Fibroblast of skin of left biceps (primary cell): ENCODE results near the gene CTSC.
"Not testable (repeated sequence)": the region's sequence is repeated elsewhere in the genome, so short reads cannot be mapped to it uniquely, and the experiment has no call there.

Source experiments
- DNase-seq, 2 experiments: peaks; one replicate each; pipeline ENCODE4 v3.0.0-alpha.2; 2013; ENCODE audit warnings: low read depth in 2 of 2

The CTSC gene

DNA sequence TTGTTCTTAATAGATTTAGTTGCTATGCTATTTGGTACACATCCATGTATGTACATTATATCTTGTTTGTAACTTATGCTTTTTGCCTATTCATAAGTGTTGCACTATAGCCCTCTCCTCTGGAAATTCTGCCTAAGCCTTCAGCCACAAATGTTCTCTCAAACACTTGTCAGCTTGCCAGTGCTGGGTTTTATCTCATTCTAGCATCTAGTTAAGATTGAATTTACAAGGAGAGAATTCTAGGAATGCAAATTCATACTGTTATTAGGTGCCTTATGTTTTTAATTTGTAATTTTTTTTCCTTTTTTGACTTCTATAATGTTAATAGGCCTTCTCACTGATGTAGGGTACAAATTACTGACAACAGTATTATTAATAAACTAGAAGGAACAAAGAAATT lies 14.6 kb upstream of the CTSC start:
- DNase-seq: peak; percentile 81 to 84

GRCh38 chr11:88348870-88349269 lies 11.3 kb upstream of the CTSC start:
- no peak for DNase-seq

DNA sequence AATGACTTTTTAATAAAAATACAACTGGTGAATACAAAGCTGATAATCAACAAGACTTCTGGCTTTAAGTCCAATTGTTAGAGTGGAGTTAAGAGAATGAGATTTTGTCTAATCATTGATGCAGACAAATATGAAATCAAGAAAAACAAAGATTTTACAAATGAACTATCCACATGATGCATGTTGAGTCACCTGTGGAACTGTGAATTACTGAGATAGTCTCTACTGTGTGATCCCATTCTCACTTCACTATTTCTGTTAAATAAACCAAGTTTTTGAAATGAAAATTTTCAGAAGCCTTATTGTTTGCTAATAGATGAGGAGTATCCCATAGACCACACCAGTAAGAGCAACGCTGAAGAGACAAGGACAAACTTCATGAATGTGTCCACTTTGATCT lies 8.4 kb upstream of the CTSC start:
- no peak for DNase-seq

DNA sequence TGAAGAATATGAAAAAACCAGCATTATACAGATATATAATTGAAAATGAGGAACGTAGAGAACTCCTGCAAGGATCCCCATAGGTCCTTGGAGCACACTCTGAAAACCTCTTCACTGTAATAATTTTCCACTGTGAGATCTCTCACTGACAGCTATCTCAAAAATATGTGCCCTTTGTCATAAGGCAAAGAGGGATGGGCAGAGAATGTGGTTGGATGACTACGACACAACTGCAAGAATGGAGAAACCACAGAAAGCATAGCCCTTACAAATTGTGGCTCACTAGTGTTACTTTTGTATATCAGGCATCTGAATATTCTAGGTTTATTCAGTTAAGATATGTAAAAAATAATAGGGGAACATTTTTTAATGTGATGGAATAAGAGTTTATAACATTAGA lies 7.9 kb upstream of the CTSC start:
- DNase-seq: no peak

- DNase-seq: no peak
Observed at GRCh38 chr11:88344869-88345268, 7.3 kb upstream of the CTSC start.

DNA sequence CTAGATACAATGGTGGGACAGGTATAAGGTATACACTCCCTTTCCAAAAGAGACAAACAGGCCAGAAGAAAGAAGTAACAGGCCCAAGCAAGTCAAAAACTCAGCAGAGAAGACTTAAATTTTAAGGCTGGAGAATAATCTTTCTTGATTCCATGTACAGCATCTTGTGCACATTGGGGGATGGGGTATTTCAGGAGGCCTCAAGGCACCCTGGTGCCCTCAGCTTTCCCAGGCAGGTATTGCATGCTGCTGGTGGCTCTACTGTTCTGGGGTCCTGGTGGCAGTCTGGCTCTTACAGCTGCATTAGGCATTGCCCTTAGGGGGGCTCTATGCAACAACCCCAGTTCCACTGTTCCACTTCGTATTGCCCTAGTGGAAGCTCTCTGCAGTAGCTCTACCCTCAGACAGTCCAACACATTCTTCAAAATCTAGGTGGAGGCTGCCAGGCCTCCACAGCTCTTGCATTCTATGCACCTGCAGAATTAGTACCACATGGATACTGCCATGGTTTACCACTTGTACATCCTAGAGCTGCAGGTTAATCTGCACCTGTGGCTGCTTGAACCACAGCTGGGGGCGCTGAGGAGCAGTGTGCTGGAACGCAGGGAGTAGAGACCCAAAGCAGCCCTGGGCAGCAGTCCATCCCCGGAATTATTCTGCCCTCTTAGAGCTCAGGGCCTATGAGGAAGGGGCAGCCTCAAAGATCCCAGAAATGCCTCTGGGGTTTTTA lies 4.2 kb upstream of the CTSC start:
- no peak for DNase-seq

DNA sequence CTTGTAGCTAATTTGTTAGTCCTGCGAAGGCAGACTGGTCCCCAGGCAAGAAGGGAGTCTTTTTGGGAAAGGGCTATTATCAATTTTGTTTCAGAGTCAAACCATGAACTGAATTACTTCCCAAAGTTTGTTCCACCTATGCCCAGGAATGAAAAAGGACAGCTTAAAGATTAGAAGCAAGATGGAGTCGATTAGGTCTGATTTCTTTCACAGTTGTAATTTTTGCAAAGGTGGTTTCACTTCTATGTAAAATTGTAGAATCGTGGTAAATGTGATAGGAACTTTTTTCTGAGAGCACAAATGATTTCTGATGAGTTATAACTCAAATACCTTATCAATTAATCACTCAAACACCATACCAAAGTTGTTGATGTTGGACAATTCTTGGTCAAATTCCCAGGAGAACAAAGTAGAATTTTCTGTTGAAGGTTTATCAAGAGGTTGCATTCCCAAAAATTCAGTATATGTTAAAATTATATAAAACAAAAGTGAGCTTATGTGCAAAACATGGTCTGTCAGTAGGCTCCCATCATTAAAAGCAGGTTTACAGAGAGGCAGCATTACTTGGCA lies 2.9 kb upstream of the CTSC start:
- DNase-seq: peak in 1 of 2 experiments; percentile 43

DNA sequence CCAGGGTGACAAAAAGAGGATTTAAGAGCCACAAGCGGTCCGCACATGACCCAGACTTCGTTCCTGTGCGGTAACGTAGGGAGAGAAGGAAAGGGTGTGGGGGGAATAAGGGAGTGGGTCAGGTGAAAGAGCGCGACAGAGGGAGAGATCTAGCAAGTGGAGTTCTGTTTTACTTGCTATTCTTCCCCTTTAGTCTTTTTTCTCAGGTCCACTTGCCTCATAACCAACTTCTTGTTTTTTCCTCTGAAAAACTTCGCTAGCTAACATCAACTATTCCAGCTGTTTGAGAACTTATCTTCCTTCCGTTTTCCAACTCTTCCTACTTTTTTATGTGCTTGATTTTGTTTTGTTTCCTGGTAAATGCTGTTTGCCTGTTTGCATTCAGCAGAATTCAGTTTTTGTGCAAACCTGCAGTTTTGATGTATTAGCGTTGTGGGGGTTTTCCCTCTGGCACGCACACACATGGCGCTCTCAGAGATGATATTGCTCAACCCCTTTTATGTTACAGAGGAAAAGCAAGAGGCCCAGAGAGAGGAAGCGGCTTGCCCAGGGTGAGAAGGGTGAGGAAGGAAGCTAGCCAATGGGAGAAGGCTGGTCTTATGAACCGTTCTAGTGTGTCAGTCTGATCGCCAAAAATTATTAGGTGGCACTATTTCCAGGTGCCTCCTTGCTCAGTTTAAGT lies 592 bp upstream of the CTSC start:
- DNase-seq: peak in 1 of 2 experiments; percentile 36

DNA sequence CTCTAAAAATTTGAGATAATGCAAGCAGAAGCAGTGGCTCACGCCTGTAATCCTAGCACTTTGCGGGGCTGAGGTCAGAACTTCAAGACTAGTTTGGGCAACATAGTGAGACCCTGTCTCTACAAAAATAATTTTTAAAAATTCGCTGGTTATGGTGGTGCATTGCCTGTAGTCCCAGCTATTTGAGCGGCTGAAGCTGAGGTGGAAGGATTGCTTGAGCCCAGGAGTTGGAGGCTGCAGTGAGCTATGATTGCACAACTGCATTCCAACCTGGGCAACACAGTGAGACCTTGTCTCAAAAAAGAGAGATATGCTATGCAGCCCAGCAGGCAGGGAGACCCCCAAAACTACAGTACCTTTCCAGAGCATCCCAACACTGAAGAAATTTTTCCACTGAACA lies 2.3 kb downstream of the CTSC start:
- no peak for DNase-seq

DNA sequence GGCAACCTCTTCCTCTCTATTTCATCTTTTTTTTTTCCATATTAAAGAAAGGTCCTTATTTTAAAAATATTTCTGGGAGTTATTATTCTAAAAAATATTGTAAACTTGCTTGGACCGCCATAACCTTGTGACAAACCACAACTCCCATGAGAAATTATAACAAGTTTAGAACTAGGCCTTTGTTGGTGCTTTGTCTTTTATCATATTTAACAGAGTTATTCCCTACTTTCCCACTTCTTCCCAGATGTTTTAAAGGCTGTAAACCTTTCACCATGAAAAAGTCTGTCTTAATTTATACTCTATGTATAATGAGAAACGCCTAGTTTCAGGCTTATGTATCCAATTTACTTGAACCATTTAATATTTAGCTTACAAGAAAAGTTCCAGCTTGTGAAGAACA lies 3.7 kb downstream of the CTSC start:
- DNase-seq: no peak

DNA sequence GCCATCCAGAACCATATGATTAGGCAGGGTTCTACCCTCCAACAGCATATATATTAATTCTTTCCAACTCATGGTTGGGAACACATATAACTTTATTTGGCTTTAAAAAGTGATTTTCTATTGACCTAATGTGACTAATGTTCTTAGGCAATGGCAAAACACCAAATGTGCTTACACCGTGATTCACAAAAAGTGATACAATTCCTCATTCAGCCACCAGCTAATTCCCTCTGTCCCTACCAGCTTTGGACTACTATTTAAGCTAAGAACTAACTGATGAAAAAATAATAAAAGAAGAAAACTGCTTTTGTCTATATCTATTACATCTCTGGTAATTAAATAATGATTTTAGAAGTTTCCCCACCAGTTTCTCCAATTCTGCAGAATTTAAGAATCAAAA lies 4.7 kb downstream of the CTSC start:
- DNase-seq: no peak

DNA sequence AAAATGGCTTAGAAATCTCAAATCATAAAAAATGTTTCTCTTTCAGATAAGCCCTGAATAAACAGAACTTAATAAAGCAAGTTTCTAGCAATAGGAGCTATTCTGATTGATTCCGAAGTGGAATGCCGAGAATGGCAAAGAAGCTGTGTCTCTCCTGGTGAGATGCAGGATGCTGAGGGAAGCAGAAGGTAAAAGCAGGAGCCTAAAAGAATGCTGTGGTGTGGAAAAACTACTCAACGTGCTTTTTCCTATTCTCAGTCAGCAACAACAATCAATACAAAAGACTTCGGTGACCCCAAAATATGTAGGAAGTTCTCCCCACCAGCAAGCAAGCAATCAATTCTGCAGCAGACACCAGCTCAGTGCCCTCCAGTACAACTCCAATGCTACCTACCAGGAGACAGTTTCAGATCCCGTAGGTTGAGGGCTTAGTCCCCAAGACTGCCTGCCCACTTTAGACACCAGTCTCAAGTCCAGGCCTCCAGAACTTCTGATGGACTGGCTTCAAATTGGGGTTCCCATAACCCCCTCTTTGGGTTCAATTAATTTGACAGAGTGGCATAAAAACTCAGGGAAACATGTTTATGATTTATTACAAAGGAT lies 6.6 kb downstream of the CTSC start:
- DNase-seq: no peak

- DNase-seq: no peak
Observed at GRCh38 chr11:88329563-88330250, 7.8 kb downstream of the CTSC start.

DNA sequence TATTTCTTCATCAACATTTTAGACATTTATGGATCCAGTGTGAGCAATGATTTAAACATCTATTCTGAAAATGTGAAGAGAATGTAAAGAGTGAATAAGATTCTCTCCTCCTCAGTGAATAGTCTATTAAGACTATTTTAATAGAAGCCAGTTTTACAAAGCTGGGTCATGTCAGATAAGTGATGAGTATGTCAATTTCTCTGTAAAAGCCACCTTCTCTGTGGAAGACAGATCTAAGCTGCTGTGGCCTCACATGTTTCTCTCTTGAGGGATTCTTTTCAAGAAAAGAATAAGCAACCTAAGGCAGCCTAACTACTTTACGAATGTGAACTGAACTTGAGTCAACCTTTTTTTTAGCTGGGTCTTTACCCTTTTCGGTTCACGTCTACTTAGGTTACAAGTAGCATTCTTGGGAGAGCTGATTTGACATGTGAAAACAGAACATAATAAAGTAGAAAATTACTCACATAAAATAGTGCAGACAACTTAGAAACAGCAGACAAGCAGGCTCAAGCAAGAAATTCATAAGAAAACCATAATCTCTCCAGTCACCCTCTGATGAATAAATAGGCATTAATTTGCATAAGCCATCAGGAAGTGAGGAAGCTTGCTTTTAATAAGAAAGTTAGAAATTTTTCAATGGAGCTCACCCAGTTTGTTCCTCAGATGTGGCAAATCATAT lies 9.9 kb downstream of the CTSC start:
- no peak for DNase-seq

- DNase-seq: no peak
Observed at GRCh38 chr11:88327061-88327460, 10.5 kb downstream of the CTSC start.

- no peak for DNase-seq
Observed at GRCh38 chr11:88326099-88326498, 11.4 kb downstream of the CTSC start.

GRCh38 chr11:88324562-88325345 lies 12.8 kb downstream of the CTSC start:
- no peak for DNase-seq

GRCh38 chr11:88322881-88323280 lies 14.7 kb downstream of the CTSC start:
- not testable (repeated sequence) for DNase-seq

DNA sequence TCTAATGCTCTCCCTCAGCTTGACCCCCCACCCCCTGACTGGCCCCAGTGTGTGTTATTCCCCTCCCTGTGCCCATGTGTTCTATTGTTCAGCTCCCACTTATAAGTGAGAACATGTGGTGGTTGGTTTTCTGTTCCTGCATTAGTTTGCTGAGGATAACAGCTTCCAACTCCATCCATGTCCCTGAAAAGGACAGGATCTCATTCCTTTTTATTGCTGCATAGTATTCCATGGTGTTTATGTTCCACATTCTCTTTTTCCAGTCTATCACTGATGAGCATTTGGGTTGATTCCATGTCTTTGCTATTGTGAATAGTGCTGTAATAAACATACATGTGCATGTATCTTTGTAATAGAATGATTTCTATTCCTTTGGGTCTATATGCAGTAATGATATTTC lies 16.1 kb downstream of the CTSC start:
- DNase-seq: not testable (repeated sequence)

GRCh38 chr11:88320149-88320559 lies 17.4 kb downstream of the CTSC start:
- DNase-seq: peak; percentile 78 to 82

DNA sequence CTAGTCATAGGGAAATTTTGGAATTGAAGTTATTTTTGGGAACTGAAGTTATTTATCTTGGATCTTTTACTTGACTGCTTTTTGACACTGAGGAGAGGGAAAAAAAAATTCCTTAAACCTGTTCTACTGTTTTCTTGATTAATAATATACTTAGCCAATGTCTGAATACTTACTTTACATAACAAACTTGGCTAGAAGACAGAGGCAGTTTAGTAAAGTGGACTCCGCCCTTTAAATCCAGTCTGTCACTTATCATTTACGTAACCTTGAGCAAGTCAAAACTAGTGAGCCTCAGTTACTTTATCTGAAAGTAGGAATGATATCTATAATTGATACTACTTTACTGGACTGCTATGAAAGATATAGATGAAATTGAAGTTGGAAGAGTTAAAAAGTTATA lies 19.5 kb downstream of the CTSC start:
- DNase-seq: no peak
